ENCODE results near the gene FBN3.

Gene FBN3

DNA sequence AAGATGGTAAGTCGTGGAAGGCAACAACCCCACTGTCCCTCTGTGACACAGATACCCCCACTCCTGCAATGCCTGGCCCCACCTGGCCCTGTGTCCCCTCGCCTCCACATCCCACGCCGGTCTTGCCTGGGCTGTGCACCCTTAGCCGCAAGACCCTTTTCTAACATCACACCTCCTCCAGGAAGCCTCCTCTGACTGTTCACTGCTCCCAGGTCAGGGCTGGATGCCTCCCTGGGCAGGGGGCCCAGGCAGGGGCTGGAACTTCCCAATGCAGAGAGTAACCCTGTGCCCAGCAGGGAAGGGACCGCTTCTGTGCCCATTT is 1.3 kb downstream of the FBN3 start:
- DNase-seq: no peak

DNA sequence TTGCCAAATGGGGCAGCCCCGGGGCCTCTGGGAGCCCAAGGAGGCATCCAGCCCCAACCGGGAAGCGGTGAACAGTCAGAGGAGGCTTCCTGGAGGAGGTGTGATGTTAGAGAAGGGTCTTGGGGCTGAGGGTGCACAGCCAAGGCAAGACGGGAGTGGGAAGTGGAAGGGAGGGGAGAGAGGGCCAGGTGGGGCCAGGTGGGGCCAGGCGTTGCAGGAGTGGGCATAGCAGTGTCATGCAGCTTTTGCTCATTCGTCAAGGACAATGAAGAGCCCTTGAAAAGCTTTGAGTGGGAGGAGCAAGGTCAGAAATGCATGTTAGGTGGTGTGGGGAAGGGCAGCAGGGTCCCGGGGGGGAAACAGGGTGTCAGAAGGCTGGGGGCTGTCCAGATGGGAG is 1.8 kb downstream of the FBN3 start:
- DNase-seq: no peak

DNA sequence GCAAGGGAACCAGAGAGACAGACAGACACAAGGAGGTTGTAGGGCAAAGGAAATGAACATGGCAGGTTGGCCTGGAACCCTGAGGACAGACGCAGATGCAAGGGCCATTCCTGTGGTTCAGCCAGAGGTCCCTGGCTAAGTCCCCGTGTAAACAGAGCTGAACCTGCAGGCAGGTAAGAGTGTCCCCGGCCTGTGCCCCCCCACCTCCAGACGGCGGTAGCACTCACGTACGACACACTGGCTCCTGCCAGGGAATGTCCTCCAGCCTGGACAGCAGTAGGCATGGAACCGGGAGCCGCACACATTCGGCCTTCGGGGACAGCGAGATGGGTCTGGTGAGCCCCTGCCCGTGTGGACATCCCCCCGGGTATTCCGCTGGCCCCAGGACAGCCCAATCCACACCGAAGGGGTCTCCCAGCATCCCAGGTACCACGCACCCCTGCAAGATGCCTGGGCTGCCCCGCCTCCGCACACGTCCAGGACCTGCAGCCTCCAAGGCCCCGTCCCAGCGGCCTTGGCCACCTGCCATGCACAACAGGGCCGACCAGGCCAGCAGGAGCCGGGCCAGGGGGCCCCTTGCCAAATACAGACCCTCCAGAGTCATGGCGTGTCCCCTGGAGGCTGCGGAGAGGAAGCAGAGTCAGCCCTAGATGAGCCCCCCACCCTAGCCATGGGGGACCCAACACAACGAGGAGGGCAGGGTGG is 2.4 kb downstream of the FBN3 start:
- DNase-seq: no peak

DNA sequence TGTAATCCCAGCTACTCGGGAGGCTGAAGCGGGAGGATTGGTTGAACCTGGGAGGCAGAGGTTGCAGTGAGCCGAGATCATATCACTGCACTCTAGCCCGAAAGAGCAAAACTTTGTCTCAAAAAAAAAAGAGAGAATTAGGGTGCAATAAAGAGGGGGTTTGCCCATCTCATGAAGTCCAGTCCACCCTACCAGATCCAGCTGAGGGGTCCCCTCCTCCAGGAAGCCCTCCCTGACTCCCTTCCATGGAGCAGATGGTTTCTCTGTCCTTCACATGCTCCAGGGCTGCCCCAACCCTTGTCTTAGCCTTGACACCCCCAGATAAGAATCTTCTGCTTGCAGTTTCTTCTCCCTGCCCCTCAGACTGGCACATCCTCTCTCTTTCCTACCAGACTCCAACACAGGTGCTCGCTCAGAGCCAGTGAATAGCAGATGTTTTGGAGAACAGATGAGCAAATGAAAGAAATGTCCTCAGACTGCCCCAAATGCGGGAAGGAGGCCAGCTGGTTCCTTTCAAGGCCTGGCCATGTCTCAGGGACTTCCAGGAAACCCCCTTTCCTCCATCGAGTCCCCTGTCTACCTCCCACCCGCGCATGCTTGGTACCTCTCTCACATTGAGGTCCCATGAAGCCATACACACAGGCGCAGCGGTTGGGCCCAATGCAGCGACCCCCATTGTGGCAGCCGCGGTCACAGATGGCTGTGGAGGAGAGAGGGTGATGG is 5.0 kb downstream of the FBN3 start:
- DNase-seq: no peak

DNA sequence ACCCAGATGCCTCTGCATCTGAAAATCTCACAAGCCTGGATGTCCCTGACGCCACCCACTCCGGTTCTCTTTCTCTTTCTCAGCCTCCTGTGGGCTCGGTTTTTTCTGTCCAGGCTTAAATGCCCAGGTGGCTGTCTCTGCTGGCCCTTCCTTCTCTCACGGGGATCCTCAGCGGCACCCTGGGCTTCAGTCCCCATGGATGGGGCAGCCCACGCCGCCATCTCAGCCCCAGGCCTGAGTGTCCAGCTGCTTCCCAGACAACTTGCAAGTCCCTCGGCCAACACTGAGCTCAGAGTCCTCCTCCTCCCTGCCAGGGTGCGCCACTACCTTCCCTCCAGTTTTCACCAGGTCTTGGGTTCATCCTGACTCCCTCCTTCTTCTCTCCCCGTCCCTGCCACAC is 6.4 kb downstream of the FBN3 start:
- DNase-seq: no peak

DNA sequence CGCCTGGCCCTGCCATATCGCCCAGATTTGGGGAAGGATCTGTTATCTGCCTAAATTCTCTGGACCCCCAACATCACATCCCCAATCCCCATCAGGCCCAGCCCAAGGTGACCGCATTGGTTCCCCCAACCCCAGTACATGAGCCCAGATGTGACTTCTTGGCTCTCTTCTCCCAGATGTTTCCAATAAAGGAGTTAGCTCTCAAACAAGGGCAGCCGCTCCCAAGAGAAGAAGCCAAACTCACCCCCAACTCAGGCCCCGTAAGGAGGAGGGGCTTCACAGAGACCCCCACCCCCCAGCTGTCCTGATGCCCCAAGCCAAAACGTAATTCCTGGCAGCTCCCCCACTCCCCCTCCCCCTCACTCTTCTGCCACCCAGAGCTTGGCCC is 6.9 kb downstream of the FBN3 start:
- no peak for DNase-seq

DNA sequence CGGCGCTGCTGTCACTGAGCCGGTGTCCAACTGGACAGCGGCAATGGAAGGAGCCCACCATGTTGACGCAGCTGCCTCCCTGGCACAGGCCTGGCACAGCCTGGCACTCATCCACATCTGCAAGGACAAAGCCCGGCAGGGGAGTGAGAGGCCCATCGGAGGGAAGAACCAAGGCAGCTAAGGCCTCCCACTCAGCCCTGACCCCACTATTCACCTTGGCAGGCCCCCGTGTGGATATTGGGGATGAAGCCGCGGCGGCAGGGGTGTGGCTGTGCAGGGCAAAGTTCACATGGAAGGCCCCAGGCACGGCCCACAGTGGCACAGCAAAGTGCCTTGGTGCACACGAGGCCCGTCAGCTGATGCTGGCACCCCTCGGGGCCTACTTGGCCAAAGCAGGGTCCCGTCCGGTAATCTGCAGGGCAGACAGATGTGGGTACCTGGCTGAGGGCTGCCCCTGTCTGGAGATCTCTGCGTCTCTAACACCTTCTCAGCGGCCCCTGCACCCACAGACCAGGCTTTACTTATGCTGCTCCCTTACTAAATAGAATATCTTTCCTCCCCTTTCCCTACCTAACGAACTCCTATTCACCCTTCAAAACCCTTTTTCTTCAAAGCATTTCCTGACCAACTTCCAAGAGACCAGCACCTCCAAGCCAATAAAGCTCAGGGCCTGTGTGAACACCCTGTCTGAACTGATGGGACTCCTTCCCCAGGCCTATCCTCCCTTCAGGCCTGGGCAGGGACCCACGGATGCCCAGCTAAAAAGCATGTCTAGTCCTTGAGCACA is 7.5 kb downstream of the FBN3 start:
- no peak for DNase-seq

DNA sequence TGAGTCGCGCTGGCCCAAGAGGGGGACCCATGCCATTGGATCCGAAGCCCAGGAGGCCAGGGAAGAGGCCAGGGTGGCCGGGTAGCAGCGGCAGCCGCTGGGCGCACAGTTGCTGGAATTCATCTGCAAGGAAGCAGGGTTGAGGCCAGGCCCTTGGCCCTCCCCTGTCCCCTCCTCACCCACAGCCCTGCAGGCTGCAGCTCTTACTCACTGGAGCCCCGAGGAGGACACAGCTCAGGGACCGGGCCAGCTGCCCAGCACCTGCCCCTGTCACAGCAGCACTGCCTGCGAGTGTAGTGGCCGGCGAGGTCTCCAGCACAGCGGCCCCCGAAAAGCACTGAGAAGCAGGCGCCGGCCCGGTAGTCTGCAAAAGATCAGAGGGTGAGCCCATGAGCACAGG is 11.2 kb downstream of the FBN3 start:
- DNase-seq: no peak

DNA sequence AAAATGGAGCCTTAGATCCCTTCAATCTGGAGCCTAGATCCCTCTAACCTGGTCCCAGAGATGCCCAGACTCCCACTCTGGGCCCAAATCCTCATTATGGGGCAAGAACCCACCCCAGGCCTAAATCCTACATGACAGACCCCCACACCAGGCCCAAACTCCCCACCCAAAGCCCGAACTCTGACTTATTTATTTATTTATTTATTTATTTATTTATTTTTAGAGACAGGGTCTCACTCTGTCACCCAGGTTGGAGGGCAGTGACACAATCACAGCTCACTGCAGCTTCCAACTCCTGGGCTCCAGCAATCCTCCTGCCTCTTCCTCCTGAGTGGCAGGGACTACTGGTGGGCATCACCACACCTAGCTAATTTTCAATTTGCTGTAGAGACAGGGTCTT is 12.0 kb downstream of the FBN3 start:
- no peak for DNase-seq

DNA sequence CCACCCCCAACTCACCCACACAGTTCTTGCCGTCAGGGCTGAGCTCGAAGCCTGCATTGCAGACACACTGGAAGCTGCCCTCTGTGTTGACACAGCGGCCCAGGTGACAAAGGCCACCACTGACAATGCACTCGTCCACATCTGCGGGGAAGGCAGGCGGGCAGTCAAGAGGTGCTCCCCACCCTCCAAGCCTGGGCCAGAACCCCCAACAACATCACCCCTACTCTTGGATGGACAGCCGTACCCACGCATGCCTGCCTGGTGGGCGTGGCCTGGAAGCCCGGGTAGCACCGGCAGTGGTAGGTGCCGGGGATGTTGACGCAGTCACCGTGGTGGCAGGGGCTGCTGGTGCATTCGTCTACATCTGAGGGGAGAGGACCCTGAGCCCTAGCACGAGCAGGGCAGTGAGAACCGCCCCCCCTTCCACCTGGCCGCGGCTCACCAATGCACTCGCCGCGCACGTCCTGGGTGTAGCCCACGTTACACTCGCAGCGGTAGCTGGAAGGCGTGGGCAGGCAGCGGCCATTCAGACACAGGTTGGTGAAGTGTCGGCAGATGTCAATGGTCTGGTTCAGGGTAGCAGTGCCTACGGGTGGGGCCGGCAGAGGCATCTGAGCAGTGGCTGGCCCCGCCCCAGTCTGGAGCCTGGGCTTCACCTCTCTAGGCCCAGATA is 13.3 kb downstream of the FBN3 start:
- no peak for DNase-seq

DNA sequence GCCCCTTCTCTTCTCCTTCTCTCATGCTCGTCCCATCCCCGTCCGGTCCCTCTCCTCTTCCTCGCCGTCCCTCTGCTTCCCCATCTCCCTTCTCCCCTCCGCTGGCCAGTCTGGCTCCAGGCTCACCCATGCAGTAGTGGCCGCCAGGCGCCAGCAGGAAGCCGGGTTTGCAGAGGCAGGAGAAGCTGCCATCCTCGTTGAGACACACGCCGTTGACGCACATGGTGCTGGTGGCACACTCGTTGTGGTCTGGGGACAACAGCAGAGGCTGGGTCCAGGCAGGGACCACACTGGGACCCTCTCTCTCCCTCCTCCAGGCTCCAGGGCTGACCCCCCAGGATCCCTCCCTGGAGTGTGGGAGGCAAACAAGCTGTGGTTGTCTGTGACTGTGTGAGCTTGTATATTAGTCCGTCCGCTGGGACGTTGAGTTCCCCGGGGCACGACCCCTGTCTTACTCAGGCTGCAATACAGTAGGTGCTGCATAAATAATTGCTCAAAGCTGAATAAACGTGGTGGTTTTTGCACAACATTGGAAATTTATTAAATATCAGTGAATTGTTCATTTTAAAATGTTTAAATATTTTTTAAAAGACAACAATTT is 16.4 kb downstream of the FBN3 start:
- DNase-seq: no peak

DNA sequence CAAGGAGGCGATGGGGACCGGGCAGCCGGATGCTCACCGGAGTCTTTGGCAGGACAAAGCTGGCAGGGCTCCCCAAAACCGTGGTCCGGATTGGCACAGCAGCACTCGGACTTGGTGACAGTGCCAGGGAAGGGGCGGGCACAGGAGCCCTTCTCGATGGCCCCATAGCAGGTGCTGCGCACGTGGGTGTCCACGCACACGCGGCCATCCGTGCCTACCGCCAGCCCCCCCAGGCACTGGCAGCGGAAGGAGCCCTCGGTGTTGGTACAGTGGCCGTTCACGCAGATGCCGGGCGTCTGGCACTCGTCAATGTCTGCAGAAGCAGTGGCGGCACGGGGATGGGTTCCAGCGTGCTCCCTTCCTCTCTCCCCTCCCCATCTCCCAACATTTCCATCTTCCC is 17.9 kb downstream of the FBN3 start:
- no peak for DNase-seq

DNA sequence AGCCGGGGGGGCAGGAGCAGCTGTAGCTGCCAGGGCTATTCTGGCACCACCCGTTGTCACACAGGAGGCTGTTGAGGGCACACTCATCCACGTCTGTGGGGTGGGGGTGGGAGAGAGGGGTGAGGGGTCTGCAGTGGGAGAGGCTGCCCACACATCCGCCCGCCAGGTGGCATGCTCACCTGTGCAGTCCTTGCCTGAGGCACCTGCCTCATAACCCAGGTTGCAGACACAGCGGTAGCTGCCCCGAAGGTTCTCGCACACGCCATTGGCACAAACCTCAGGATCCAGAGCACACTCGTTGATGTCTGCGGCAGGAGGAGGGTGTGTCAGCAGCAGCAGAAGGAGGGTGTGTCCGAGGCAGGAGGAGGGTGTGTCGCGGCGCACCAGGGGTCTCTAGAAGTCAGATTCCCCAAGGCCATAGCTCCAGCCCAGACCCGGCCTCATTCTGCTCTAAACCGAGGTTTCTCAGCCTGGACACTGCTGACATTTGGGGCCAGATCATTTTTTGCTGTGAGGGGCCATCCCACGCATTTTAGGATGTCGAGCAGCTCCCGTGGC is 20.3 kb downstream of the FBN3 start:
- no peak for DNase-seq

DNA sequence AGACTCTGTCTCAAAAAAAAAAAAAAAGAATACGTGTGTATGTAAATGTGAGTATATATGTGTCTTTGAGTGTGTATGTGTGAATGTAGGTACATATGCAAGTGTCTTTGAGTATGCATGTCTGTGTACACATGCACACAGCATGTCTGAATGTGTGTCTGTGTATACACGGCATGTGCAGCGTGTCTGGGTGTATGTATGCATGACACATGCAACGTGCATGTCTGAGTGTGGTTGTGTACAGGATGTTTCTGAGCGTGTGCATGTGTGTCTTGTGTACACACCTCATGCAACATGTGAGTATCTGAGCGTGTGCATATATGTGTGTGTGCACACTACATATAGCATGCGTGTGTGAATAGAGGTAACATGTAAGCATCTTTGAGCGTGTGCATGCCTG is 20.8 kb downstream of the FBN3 start:
- DNase-seq: no peak

DNA sequence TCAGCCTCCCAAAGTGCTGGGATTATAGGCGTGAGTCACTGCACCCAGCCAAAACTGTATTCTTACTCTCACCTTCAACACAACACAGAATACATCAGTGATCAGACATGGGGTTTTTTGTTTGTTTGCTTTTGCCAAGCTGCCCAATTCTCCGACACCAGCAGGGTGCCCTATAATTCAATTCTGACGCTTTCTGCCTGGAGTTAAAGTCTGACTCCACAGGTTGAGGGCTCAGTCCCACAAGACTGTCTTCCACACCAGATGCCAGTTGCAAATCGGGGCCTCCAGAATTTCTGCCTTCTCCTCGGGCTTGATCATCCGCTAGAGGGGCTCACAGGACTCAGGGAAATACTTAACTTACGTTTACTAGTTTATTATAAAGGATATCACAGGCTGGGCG is 22.1 kb downstream of the FBN3 start:
- no peak for DNase-seq

DNA sequence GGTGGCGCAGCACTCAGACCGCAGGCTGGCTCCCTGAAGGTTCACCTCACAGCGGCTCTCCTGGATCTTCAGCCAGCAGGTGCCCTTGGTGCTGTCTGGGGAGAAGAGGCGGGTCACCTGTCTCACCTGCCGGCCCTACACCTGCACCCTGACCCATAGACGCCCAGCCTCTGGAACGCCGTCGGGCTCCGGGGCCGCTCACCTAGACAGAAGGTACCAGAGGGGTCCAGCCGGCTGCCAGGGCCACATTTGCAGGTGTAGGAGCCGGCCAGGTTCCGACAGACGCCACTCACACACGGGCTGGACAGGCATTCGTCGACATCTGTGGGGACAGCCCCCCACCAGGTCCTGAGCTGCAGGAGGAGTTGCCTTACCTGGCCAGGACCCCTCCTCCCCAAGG is 22.9 kb downstream of the FBN3 start:
- DNase-seq: no peak

DNA sequence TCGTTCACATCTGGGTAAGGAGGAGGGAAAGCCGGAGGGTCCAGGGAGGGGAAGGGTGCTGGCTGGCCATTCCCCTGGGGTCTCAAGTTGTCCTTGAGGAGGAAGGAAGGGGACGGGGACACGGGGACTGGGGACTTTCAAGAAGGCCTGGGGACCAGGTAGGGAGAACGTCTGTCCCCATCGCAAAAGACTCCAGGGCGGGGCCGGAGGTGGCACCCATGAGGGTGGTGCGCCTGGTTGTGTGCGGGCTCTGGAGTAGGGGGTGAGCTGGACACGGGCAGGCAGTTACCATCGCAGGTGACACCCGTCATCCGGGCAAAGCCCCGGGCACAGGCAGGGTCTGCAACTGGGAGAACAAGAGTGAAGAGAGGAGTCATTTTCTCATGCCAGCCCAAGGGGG is 23.4 kb downstream of the FBN3 start:
- no peak for DNase-seq

DNA sequence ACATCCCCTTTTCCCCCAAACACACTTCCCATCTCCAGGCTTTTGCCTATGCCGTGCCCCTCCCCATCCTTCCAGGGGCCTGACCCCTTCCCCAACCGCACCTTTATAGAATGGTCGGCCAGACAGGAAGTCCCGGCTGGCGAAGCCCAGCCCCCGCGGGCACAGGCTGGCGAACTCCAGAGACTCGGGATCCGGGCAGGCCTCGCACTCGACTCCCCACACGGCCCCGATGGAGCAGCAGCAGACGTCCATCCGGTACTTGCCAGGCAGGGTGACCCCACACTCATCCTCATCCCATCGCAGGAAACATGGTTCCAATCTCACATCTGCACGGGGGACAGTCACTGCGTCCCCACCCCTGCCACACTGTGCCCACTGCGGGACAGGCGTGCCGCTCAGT is 25.7 kb downstream of the FBN3 start:
- DNase-seq: no peak

DNA sequence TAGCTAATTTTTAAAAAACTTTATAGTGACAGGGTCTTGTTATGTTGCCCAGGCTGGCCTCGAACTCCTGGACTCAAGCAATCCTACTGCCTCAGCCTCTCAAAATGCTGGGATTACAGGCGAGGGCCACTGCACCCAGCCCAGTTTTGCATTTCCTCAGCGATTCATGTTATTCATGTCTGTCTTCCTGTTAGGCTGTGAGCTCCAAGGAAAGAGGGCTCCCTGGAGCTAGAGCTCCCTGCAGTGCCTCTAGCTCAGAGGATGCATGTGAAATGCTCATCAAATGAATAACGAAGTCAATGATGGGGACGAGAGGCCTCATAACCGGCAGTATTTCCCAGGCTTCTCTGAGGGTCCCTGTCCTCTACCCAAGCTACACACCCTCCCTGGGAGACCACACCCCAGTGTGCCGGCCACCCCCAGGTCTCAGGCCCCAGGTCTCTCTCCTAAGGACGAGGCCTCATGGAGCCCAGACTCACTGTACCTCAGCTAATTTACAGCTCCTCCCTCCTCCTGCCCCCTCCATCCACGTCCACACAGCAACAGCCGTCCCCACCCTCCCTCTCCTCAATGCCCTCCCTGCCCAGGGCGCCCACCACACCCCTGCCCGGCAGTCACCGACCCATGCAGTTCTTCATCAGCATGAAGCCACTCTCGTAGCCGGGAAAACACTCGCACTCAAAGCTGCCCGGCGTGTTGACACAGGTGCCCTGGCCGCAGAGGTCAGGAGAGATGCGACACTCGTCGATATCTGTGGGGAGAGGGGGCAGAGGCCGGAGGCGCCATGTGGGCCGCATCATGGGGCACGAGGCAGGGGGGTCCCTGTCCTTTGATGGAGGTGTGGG is 28.5 kb downstream of the FBN3 start:
- DNase-seq: no peak

DNA sequence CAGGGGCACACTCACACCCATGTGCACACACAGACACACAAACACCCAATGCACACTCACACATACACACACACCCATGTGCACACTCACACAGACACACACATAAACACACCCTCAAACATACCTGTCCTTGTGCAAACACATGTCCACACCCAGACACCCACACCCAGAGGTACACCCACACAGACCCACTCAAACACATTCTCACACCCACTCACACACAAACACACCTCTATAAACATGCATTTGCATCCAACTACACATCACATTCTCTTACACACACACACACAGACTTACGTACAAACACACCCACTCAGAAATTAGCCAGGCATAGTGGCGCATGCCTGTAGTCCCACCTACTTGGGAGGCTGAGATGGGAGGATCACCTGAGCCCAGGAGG is 31.4 kb downstream of the FBN3 start:
- DNase-seq: no peak

DNA sequence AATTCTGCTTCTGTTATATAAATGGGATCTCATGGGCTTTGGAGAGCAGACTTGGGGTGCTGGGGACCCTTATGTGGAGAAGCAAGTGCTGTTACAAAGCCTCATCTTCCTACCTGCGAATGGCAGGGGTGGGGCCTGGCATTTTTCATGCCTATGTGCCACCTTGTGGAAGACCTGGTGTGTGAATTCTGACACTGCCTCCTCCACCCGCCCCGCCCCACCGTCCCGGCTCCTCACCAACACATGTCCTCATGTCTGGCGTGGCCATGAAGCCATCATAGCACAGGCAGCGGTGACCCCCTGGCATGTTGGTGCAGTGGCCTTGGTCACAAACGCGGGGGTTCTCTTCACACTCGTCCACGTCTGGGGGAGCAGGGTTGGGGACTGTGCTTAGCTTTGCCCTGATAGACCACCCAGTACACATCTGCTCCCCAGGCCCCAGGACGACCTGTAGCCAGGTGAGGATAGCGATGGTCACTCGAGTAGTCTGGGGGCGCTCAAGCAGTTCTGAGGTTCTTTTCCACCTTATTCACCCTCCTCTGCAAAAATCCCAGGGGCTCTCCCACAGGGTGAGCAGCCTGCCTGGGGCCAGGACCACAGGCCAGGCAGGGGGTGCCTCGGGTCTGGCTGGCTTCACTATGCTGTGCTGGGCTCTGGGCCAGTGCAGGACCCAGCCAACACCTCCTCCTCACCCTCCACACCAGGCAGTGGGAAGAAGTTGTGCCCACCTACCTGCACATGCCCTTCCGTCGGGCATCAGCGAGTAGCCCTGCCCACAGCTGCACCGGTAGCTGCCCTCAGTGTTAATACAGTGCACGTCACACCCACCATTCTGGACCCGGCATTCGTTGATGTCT is 32.7 kb downstream of the FBN3 start:
- no peak for DNase-seq
